GM12891 (cell line): Measurements from ENCODE around the gene HCFC2.
"Not testable (repeated sequence)": the region's sequence is repeated elsewhere in the genome, so short reads cannot be mapped to it uniquely, and the experiment has no call there.

Experiments
- POLR2A ChIP-seq: IDR thresholded peaks from 2 replicates; pipeline ENCODE4 v1.6.1; 2011; ENCODE audit warnings: low read depth, low read length, control low read depth
- POLR2AphosphoS5 ChIP-seq: IDR thresholded peaks from 2 replicates; pipeline ENCODE4 v1.6.1; 2011; ENCODE audit warnings: low read depth, low read length, control low read depth
- SPI1 ChIP-seq: IDR thresholded peaks from 2 replicates; pipeline ENCODE4 v1.6.1; 2011; ENCODE audit warnings: low read depth, low read length, control low read depth
- TAF1 ChIP-seq: IDR thresholded peaks from 2 replicates; pipeline ENCODE4 v1.6.1; 2011; ENCODE audit warnings: low read depth, low read length, control low read depth

- TF ChIP-seq POLR2AphosphoS5, POLR2A, SPI1, TAF1: not testable (repeated sequence)
Measured at GRCh38 chr12:104036143-104036542, 28.2 kb upstream of the HCFC2 start.
